Activated CD4-positive, alpha-beta T cell treated with anti-CD3 and anti-CD28 coated beads, Interleukin-2, Interleukin-4, amounts not matched to agents 100 ng/mL and 50 ng/mL, durations not matched to agents 16 hours and 8 hours (primary cell): ENCODE measurements around the gene PRPF19.
A peak's percentile ranks its signal among the peaks of the same experiment; 100 is the strongest.
"Not testable (repeated sequence)": the region's sequence is repeated elsewhere in the genome, so short reads cannot be mapped to it uniquely, and the experiment has no call there.

Source experiments
- DNase-seq: peaks from one replicate; pipeline ENCODE4 v3.0.0-alpha.2; 2020; ENCODE audit warnings: low spot score

Gene PRPF19

DNA sequence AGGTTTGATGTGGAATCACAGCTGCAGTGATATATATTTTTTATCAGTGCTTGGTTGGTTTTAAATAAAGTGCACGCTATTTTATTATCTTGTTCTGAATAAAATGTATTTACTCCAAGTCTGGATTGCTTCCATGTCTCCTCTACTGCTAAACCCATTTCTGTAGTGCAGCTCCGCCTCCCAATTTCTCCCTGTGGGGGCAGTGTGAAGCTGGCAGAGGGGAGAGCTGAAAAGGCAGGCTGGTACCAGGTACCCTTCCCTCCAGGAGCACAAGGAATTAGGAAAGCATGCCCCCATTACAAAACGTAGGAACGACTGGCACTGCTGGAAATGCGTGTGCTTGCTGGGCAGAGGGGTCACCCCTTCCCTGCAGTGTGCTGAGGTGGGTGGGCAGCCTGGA lies 16.9 kb upstream of the PRPF19 start:
- DNase-seq: no peak

DNA sequence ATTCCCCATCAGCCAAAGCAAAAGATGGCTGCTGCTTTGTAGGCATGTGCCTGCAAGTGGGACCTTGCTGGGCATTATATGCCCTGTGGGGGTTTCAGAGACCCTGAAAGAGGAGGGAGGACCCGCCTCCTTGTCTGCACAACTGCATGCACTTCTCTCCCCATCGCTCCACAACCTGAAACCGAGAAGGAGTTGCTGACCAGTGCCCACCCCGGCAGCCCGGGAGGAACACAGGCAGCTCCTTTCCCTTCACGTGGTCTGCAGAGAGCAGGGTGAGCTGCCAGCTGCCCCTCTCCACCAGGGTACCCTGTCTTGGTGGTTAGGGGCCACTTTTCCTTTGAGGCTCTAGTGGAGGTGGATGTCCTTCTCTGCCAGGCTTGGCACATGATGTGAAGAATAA lies 16.5 kb upstream of the PRPF19 start:
- DNase-seq: no peak

DNA sequence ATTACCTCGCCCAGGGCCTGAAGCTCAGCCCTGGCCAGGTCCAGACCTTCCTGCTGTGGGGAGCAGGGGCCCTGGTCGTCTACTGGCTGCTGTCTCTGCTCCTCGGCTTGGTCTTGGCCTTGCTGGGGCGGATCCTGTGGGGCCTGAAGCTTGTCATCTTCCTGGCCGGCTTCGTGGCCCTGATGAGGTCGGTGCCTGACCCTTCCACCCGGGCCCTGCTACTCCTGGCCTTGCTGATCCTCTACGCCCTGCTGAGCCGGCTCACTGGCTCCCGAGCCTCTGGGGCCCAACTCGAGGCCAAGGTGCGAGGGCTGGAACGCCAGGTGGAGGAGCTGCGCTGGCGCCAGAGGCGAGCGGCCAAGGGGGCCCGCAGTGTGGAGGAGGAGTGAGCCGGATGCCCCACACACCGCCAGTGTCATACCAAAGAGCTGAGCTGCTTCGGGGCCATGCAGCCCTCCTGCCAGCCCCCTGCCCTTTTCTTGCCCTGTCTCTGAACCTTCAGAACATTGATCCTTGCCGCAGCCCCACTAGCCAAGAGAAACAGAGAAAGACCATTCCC lies 15.5 kb upstream of the PRPF19 start:
- DNase-seq: no peak

DNA sequence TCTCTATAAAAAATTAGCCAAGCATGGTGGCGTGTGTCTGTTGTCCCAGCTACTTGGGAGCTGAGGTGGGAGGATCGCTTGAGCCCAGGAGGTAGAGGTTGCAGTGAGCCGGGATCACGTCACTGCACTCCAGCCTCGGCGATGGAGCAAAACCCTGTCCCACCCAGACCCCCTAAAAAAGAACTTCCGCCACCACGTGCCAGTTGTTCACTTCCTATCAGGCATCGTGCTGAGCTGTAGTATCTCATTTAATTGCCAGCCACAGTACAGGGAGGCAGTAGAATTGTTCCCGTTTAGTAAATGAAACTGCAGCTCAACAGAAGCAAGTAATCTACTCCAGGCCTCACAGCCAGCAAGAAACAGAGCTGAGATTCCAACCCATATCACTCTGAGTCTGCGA lies 14.9 kb upstream of the PRPF19 start:
- no peak for DNase-seq

DNA sequence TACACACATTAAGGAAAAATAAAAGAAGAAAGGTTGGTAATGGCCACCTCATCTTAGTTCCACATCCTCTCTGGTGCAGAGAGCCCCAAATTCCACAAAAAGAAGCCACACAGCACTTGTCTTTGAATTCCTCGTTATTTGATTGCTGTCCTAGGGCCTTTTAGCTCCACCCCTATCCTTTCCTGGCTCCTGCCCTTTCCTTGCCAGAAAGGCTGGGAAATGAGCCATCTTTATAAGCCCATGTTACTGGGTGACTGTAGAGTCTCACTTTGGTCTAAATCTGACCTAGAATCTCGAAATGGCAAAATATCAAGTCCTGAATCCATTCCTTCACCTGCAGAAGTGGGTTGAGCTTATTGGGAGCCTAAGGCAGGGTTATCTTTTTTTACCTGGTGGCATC lies 13.6 kb upstream of the PRPF19 start:
- no peak for DNase-seq

DNA sequence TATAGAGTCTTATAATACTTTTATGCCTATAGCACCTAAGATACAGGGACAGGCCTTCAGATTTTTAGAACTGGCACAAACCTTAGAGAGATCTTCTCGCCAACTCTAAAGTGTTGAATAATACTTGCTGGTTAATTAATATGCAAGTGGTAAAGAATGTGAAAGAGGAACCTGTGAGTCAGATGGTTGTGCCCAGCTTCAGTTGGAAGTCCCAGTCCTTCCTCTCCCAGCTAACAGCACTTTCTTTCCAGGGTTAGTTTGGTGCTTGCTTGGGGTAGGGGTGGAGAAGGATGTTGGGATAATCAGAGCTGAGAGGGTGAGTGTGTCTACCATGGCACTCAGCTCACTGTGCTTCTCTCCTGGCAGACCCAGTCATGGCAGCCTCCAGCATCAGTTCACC lies 12.9 kb upstream of the PRPF19 start:
- no peak for DNase-seq

DNA sequence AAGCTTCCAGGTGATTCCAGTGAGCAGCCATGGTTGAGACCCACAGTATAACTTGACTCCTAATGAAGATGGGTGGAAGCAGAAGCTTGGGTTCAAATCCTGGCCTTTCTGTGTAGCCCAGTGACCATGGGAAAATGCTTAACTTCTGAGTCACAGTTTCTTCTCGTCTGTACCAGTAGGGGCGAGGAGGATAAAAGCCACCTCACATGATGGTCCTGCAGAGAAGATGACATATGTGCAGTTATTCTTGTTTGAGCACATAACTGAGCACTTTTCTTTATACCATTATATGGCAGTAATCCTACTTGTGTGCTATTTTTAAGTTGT lies 12.5 kb upstream of the PRPF19 start:
- no peak for DNase-seq

DNA sequence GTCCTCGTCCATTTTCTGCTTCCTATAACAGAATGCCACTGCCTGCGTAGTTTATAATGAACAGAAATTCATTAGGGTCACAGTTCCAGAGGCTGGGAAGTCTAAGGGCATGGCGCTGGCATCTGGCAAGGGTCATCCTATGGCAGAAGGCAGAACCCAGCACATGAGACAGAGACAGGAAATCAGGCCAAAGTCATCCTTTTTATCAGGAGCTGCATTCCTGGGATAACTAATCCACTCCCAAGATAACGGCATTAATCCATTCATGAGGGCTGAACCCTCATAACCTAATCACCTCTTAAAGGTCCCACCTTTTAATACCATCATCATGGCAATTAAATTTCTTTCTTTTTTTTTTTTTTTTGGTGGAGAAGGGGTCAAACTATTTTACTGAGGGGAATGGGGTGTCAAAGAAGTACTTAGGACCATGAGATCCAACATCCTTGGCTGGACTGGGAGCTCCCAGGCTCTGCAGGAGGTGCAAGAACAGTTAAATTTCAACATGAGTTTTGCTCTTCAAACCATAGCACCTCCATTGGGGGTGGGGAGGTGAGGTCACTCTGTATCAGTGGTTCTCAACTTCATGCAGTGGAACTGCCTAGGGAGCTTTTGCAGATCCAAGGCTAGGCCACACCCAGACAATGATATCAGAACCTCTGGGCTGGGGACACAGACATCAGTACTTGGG lies 12.0 kb upstream of the PRPF19 start:
- no peak for DNase-seq

DNA sequence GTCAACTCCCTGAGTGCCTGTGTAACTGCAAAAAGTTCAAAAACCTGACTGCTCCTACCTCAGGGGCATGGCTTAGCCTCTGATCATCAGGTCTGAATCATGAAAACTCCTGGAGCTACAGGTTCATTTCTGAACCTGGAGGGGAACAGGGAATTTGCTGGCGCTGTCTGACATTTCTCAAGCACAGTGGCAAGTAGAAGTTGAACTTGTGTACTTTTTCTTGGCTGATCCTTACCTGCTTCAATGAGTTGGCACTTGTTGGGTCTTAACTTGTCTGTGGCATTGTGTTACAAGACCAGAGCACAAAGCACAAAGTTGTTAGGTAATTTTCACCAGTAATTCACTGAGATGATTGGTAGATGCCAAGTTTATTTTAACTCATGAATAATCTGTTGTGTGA lies 10.9 kb upstream of the PRPF19 start:
- DNase-seq: no peak

DNA sequence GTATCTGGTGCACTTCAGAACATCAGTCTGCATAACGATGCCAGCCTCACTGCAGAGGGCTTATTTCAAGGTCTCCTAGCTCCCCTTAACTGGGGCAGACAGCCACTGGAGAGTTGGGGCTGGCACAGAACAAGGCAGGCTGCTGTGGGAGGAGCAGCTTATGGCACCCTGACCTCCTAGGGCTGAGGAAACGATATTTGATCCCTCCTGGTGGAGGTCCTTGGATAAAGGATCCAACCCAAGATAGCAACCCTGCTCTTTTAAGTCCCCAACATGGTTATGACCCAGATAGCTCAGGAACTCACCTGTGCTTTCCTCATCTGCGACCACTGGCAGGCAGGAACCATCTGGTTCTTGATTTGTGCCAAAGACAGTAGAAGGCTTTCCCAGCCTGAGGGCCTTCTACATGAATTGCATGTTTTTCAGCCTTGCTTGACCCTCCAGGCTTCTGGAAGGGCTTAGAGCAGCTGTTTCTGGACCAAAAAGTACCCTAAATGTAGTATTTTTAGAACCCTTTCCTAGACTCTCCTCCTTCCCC lies 10.4 kb upstream of the PRPF19 start:
- no peak for DNase-seq

DNA sequence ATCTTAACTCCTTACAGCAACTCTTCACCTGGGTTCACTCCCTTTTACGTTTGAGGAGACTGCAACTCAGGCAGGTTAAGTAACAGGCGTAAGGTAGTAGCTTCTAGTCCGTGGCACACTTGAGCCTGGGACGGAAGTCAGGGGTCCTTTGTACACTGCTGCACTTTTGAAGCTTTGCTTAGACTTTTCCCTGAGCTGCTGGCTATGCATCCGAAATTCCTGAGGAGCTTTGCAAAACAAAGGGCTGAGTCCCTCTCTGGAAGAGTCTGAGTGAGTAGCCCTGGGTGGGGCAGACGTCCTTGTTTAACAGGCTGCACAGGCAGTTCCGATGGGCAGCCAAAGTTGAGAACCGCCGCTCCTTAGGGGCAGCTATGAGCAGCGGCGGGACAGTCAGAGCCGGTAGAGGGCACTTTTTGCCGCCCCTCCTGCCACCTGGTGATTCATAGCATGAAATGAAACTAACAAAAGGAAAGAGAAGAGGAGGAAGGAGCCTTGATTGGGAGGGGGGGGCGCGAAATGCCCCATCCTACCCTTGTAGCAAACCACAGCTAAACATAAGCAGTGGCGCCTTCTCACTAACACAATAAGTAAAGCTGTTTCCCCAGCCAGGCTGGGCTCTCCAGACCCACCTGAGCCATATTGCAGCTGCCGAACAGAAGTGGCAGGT lies 9.0 kb upstream of the PRPF19 start:
- DNase-seq: peak; percentile 88

DNA sequence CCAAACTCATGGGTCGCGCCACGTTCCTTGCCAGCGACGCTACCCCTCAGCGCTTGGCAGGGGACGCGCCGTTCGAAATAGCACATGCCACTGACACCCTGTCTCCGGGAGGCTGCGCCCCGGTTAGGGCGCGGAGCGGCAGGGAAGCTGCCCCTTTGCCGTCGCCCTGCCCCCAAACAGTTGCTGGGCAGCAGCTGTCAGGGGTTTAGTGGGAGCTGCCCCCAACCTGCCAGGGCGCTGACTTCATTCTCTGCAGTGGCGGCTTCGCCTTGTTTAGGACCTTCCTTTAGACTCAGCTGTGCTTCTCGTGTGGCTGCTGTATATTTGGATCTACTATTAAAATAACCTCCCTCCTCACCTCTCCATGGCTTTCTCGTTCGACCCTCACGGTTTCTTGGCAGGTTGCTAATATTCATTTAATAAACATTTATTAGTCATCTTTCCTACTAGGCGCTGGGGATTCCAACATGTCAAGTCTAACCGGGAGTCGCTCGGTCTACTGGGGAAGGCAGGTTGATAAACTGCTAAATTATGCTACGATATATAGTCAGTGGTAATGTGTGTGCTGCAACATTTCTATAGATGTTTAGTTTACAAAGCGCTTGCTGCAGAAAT lies 8.4 kb upstream of the PRPF19 start:
- no peak for DNase-seq

DNA sequence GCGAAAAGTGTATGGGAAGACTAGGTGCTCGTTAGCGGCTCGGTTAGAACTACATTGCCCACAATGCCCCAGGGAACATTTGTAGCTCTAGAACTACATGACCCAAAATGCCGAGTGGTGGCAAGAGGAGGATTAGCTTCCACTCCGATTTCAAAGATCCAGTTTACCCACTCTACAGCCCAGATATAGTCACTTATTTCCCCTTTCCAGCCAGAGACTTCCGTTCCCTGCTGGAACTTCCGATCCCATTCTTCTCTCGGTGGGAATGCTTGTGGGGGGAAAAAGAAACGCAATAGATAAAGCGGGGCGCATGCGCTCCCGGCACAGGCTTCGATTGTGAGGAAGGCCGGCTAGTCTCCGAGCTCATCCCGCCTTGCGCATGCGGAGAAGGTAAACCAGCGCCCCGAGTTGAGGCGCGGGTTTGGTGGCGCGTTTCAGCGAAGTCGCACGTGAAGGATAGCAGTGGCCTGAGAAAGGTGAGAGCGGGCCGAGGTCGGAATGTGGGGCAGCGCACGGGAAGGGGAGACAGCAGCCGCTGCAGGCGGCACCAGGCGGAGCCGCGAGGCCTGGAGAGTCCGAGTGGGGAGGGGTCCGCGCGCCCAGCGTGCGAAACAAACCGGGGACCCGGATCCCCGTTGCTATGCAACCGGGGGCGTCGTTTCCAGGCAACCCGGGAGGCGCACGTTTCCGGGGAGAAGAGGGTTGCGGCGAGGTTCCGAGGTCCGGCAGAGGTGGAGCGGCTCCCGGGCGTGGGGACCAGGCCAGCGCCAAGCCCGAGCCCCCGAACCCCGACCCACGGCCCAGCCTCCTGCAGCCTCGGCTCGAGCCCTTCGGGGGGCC lies 7.6 kb upstream of the PRPF19 start, which contains the start of gene TMEM109:
Gene TMEM109 (plus strand): TSS at position 366 of the 840 bp plus-strand sequence. CDS start 5,536 bp downstream, outside the sequence.
- DNase-seq: peak; percentile 91

DNA sequence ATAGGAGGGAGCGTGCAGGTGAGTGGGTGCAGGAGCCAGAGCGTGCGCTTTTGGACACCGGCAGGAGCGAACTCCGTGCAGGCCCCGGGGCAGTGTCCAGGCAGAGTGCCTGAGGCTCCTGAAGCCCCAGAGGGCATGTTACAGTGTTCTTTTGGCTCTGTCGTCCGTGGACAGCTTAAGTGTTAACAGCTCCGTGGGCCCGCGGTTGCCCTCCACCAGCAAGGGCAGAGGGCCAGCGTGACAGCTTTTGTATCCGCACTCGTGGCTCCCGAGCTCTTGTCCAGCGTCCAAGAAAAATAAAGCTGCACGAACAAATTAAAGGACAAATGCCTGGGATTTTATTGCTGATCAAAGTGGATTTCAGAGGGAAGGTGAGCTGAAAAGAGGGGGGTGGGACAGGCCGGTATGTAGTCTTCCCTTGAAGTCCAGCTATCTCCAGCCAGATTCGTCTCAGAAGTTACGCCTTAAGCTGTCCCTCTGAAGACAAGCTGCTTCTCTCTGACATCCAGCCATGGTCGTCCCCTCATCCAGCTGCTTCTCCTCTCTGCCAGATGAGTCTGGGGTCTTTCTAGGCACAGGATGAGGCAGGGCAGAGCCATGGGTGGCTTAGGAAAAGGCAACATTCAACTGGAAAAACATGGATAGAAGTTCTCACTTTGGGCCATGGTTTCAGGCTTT lies 6.6 kb upstream of the PRPF19 start:
- DNase-seq: no peak

DNA sequence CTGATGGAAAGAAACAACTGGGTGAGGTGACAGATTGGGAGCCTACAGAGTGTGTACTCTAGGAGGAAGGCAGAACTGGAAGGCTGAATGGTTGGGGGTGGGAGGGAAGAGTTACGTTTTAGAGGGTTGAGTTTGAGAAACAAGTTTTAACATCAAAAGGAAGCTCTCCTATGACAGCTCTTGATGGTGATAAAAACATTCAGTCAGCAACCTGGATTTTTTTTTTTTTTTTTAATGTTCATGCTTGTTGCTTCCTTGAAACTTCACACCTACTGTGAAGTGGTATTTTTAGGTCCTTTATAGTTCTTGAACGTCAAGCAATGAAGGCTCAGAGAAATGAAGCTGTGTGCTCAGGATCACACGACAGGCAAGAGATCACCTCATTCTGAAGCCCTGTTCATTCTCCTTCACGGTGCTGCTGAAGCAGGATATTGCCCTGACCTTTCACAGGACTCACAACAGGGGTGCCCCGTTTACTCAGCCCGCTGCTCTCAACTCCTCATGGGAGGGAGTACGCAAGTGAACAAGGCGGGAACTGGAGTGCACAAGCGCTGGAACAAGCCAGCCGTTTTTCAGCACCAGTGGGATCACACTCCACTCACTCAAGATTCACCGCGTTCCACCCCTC lies 6.0 kb upstream of the PRPF19 start:
- no peak for DNase-seq

DNA sequence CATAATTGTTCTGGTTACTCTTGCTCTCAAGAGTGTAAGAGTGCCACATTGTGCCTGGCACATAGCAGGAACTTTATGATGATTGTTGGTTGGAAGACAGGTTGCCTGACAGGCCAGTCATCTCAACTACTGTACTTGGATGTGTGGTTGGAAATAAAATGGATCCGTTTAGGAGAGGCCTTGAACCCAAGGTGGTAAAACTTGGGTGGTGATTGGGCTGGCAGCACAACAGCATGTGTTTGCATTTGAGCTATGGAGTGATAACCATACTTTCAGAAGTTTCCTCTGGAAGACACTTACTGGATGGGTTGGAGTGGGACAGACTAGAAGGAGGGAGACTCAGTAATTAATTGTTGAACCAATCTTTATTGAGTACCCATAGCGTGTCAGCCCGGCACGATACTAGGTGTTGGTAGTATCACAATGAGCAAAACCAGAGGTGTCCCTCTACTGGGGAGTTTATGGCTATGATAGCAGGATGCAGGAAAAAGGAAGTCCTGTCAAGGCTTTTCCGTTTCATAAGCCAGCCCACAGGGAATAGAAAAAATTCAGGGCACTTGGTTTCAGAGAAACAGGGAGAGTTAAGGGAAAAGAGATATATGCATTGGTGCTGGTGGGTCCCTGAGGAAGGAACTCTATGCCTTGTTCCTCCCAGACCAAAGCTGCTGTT lies 4.5 kb upstream of the PRPF19 start:
- DNase-seq: no peak

DNA sequence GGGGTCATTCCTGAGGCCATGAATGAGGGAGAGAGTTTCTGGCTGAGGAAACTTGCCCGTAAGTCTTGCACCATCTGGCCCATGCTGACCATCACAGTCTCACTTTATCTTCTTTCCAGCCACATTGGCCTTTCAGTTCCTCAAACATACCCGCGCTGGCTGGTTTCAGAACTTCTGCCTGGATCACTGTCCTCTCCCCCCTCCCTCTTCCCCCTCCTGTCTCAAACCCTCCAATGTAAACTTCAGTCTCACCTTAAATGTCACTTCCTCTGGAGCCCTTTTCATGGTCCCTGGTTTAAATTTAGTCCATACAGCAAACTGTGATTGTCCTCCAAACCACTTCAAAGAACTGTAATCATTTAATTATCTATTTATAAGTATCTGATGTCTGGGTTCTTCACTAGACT lies 3.9 kb upstream of the PRPF19 start:
- no peak for DNase-seq

DNA sequence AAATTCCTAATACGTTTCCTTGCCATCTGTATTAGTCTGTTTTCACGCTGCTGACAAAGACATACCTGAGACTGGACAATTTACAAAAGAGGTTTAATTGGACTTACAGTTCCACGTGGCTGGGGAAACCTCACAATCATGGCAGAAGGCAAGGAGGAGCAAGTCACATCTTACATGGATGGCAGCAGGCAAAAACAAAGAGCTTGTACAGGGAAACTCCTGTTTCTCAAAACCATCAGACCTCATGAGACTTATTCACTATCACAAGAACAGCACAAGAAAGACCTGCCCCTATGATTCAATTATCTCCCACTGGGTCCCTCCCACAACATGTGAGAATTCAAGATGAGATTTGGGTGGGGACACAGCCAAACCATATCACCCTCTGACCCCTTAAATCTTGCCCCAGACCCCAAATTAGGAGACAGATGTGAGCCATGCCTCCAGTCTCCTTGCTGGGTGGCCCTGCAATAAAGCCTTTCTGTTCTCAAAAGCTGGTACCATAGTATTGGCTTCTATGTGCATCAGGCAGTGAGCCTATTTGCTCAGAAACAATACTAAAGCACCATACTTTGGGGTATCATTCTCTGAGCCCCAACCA lies 3.4 kb upstream of the PRPF19 start:
- DNase-seq: not testable (repeated sequence)

DNA sequence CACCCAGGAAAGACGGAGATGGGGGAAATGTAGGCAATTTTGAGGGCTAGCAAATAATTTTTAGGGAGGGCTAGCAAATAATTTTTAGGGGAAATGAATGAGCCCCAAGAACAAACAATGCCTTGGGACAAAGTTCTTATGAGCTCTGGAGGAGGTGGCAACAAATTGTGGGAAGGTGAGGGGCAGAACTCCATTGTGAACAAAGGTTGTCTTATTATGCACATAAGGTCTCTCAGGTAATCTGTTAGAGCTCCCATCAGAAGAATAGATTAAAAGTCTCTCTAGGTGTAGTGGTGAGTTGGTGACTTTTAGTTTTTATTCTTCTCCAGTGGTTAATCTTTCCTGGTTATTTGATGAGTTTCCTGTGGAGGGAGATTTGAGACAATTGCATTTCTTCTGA lies 2.4 kb upstream of the PRPF19 start:
- DNase-seq: no peak

DNA sequence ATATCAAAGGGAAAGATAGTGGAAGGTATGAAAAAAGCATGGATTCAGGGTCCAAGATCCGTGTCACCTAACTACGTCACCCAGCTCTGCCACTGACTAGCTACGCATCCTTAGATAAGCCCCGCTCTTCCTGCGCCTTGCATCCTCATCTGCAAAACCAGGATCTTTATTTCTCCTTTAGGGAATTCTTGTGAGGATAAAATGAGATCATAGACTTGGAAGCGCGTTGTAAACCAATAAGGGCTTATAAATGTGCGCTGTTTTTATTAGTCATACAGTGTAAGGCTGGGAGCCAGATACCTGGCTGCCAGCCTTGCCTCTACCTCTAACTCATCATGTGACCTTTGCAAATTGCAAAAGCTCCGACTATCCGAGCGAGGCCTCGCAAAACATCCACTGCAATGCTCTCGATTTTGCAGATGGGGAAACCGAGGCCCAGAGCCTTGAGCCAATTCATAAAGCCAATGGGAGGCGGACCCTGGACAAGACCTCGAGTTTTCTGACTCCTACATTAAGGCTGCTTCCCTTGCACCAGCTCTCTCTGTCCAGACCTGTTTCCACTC lies 753 bp downstream of the PRPF19 start:
- no peak for DNase-seq
